H1 (cell line): ENCODE measurements around the gene DHDH. TPM values are rescaled to one million over a fixed set of nuclear protein-coding genes. Genes with fewer than 3 reads are reported as not detected.

Source experiments
- CTCF ChIA-PET: fragments of 300-600 bp; sonication (Branson Sonifier 250); formaldehyde crosslinking; loops from one replicate; lab custom pipeline; 2021; ENCODE audit not compliant: partially characterized antibody; lab: Charles Lee
- POLR2A ChIA-PET: fragments of 300-600 bp; sonication (Branson Sonifier 250); formaldehyde crosslinking; loops from one replicate; lab custom pipeline; 2021; ENCODE audit warnings: inconsistent platforms; ENCODE audit not compliant: partially characterized antibody; lab: Charles Lee
- DNase-seq, 2 experiments: peaks; one replicate each; pipeline versions ENCODE4 v3.0.0 to v3.0.0-alpha.2; 2010 to 2022; ENCODE audit warnings: low spot score in 2 of 2, low read depth in 1 of 2, mixed read lengths in 1 of 2
- FAIRE-seq: peaks from 2 replicates; lab custom pipeline; 2011; peaks lifted over from hg19 to GRCh38; lab: Jason Lieb, UNC
- H2AFZ ChIP-seq: 2 replicates; pipeline ENCODE4 v1.8.1; 2012; ENCODE audit warnings: low read length, inconsistent platforms
- H2AK5ac ChIP-seq: 2 replicates; pipeline ENCODE4 v1.6.1; 2013; ENCODE audit warnings: low read depth, low read length
- H2BK120ac ChIP-seq: replicated peaks from 2 replicates; pipeline ENCODE3; 2013; ENCODE audit warnings: low read depth, low read length, inconsistent platforms
- H2BK12ac ChIP-seq: 2 replicates; pipeline ENCODE4 v1.6.1; 2013; ENCODE audit warnings: low read depth, low read length
- H2BK15ac ChIP-seq: 2 replicates; pipeline ENCODE4 v1.6.1; 2013; ENCODE audit warnings: low read length
- H2BK20ac ChIP-seq: 2 replicates; pipeline ENCODE4 v1.6.1; 2013; ENCODE audit warnings: low read length
- H2BK5ac ChIP-seq: 2 replicates; pipeline ENCODE4 v1.6.1; 2013; ENCODE audit warnings: low read depth, low read length
- H3K14ac ChIP-seq: 2 replicates; pipeline ENCODE4 v1.6.1; 2013; ENCODE audit warnings: inconsistent platforms; ENCODE audit not compliant: insufficient read length
- H3K18ac ChIP-seq: 2 replicates; pipeline ENCODE4 v1.6.1; 2013; ENCODE audit warnings: low read length; ENCODE audit errors: extremely low read depth
- H3K23ac ChIP-seq: 2 replicates; pipeline ENCODE4 v1.6.1; 2013; ENCODE audit warnings: inconsistent platforms; ENCODE audit not compliant: insufficient read length
- H3K23me2 ChIP-seq: 2 replicates; pipeline ENCODE4 v1.6.1; 2013; ENCODE audit warnings: low read depth, low read length
- H3K27ac ChIP-seq: 2 replicates; pipeline ENCODE4 v1.6.1; 2011; ENCODE audit warnings: low read depth, low read length, inconsistent platforms
- H3K27me3 ChIP-seq, 4 experiments: replicated peaks in 1 of 4; 1 replicate in 1 of 4; 2 replicates in 3 of 4; pipeline versions ENCODE4 v1.6.1 to v1.8.1; 2011 to 2013; ENCODE audit warnings: low read length in 3 of 4, mild to moderate bottlenecking in 3 of 4, inconsistent platforms in 2 of 4, mixed read lengths in 2 of 4, moderate library complexity in 1 of 4; ENCODE audit not compliant: control insufficient read depth in 3 of 4, insufficient read depth in 3 of 4; ENCODE audit errors: extremely low read depth in 1 of 4
- H3K36me3 ChIP-seq, 4 experiments: 2 replicates each; pipeline versions ENCODE4 v1.6.1 to v1.8.1; 2011 to 2013; ENCODE audit warnings: mild to moderate bottlenecking in 4 of 4, low read length in 3 of 4, moderate library complexity in 2 of 4, control low read depth in 1 of 4, inconsistent platforms in 1 of 4; ENCODE audit not compliant: insufficient read depth in 4 of 4, control insufficient read depth in 2 of 4
- H3K4ac ChIP-seq: replicated peaks from 2 replicates; pipeline ENCODE3; 2013; ENCODE audit warnings: low read length, low read depth, mixed read lengths, inconsistent platforms; ENCODE audit not compliant: insufficient read length
- H3K4me1 ChIP-seq, 4 experiments: replicated peaks in 1 of 4; 1 replicate in 1 of 4; 2 replicates in 3 of 4; pipeline versions ENCODE4 v1.6.1 to v1.8.1; 2011 to 2013; ENCODE audit warnings: low read length in 3 of 4, inconsistent platforms in 2 of 4, mixed read lengths in 1 of 4; ENCODE audit not compliant: insufficient read depth in 4 of 4, control insufficient read depth in 3 of 4
- H3K4me2 ChIP-seq, 2 experiments: 2 replicates each; pipeline versions ENCODE4 v1.6.1 to v1.8.1; 2011 to 2013; ENCODE audit warnings: low read depth in 2 of 2, low read length in 2 of 2, control low read depth in 1 of 2, inconsistent platforms in 1 of 2, mild to moderate bottlenecking in 1 of 2; ENCODE audit not compliant: insufficient read depth in 1 of 2
- H3K4me3 ChIP-seq, 4 experiments: fragments of 200-600, 300-600 bp in 1 of 4; sonication (generic), shearing (Covaris generic), sonication (Bioruptor Twin) in 1 of 4; 2 replicates each; pipeline versions ENCODE4 v1.5.1 to v1.8.1; 2011 to 2016; ENCODE audit warnings: low read length in 4 of 4, low read depth in 3 of 4, control low read depth in 2 of 4, inconsistent platforms in 2 of 4, mild to moderate bottlenecking in 2 of 4, mixed read lengths in 1 of 4, moderate library complexity in 1 of 4; ENCODE audit not compliant: insufficient read depth in 2 of 4; ENCODE audit errors: extremely low read depth in 1 of 4
- H3K56ac ChIP-seq: replicated peaks from 2 replicates; pipeline ENCODE3; 2013; ENCODE audit warnings: low read depth, mild to moderate bottlenecking, mixed read lengths, low read length, inconsistent platforms; ENCODE audit not compliant: insufficient read length
- H3K79me1 ChIP-seq: 2 replicates; pipeline ENCODE4 v1.6.1; 2013; ENCODE audit warnings: low read depth, low read length, control low read depth
- H3K79me2 ChIP-seq, 2 experiments: 2 replicates each; pipeline versions ENCODE4 v1.6.1 to v1.8.1; 2012 to 2013; ENCODE audit warnings: low read length in 2 of 2, mild to moderate bottlenecking in 2 of 2, inconsistent platforms in 1 of 2; ENCODE audit not compliant: insufficient read depth in 2 of 2, control insufficient read depth in 1 of 2
- H3K9ac ChIP-seq, 4 experiments: replicated peaks in 1 of 4; 1 replicate in 1 of 4; 2 replicates in 3 of 4; pipeline versions ENCODE4 v1.6.1 to v1.8.1; 2011 to 2013; ENCODE audit warnings: low read depth in 3 of 4, low read length in 3 of 4, control low read depth in 2 of 4, mild to moderate bottlenecking in 2 of 4, moderate library complexity in 2 of 4, inconsistent platforms in 1 of 4; ENCODE audit errors: extremely low read depth in 1 of 4
- H3K9me3 ChIP-seq, 2 experiments: 2 replicates each; pipeline versions ENCODE4 v1.6.1 to v1.8.1; 2012 to 2013; ENCODE audit warnings: mild to moderate bottlenecking in 2 of 2, moderate library complexity in 2 of 2, control low read depth in 1 of 2, inconsistent platforms in 1 of 2, low read depth in 1 of 2, low read length in 1 of 2, mixed read lengths in 1 of 2; ENCODE audit not compliant: insufficient read depth in 2 of 2
- H4K20me1 ChIP-seq, 2 experiments: replicated peaks in 1 of 2; 2 replicates each; pipeline versions ENCODE3 to v1.8.1; 2011 to 2013; ENCODE audit warnings: inconsistent platforms in 2 of 2, low read length in 2 of 2, mild to moderate bottlenecking in 1 of 2; ENCODE audit not compliant: insufficient read depth in 2 of 2, control insufficient read depth in 1 of 2
- H4K5ac ChIP-seq: 2 replicates; pipeline ENCODE4 v1.6.1; 2013; ENCODE audit warnings: low read length, low read depth, mixed read lengths, inconsistent platforms; ENCODE audit not compliant: insufficient read length
- H4K8ac ChIP-seq: 2 replicates; pipeline ENCODE4 v1.8.0; 2013; ENCODE audit warnings: mild to moderate bottlenecking, moderate library complexity, low read length, inconsistent platforms; ENCODE audit not compliant: insufficient read depth; ENCODE audit errors: extremely low read depth
- H4K91ac ChIP-seq: replicated peaks from 2 replicates; pipeline ENCODE3; 2013; ENCODE audit warnings: low read length, mixed read lengths, inconsistent platforms; ENCODE audit not compliant: insufficient read length
- WGBS, 2 experiments: shearing (Covaris generic) in 1 of 2; methylation state at CpG; one replicate each; pipeline versions ENCODE4 v1.1.6 to v1.1.7; 2013 to 2015; ENCODE audit warnings: low lambda C conversion rate in 2 of 2, mixed read lengths in 2 of 2, inconsistent platforms in 1 of 2, low coverage in 1 of 2, missing lambda C conversion rate in 1 of 2; ENCODE audit not compliant: insufficient replicate concordance in 2 of 2, insufficient coverage in 1 of 2, insufficient read length in 1 of 2; ENCODE audit errors: extremely low coverage in 1 of 2, missing lambda C conversion rate in 1 of 2; 5-methylcytosine and 5-hydroxymethylcytosine counted together
- polyA plus RNA-seq, 7 experiments: library from polyadenylated mRNA; depleted of rRNA in 3 of 7; stranded (reverse) in 5 of 7; unstranded in 2 of 7; fragments of >200 nt in 5 of 7; fragments of 200-250 nt in 2 of 7; gene quantifications; 1 replicate in 5 of 7; 2 replicates in 1 of 7; 4 replicates in 1 of 7; pipeline versions ENCODE4 v1.2.1 to v1.2.3, GENCODE V29; 2011 to 2013; ENCODE audit warnings: missing spikeins in 2 of 7, mixed read lengths in 2 of 7
- total RNA-seq: library from RNA; stranded (reverse); fragmentation: NEBNext Ultra II Directional; extraction: Animal tissue kit (Norgen Biotek cat#: 25700); gene quantifications from 2 replicates; pipeline ENCODE4 v1.2.1, GENCODE V29; 2021

Gene DHDH
- total and polyA plus RNA-seq, 2 of the 8 experiments (the other 6 are each of a cell fraction or from before 2014, with no cell fraction given), result 2.2 to 2.8 TPM

GRCh38 chr19:48954595-48955307, 21.3 kb downstream of the DHDH start, which contains the start of gene BAX:
TSS of gene BAX (plus strand) at chr19:48954875. CDS start at chr19:48954929, 54 bp downstream.
- H3K4me1 ChIP-seq, result peaks cover 0 to 11% (median 6%) of the 10 kb centered on the region in 4 experiments; a peak in 5 of 7 replicates
- FAIRE-seq (no peak), DNase-seq (peak; percentile 91 to 99)
- CTCF ChIA-PET, result interaction anchor here (0.8 to 1.2 kb wide), 4 partner anchors 16 to 76 kb away, joined by 3 to 4 read pairs (median 4); no protein-coding TSS in a partner anchor
- peak within 1 kb of the TSS; percentile 99 for H2BK120ac ChIP-seq
- H2BK20ac ChIP-seq, result no peak within 1 kb of the TSS
- peak within 1 kb of the TSS; percentile 81 to 92 for H3K4me2 ChIP-seq
- peak within 1 kb of the TSS; percentile 32 for H4K91ac ChIP-seq
- peak within 1 kb of the TSS; percentile 96 for H2AFZ ChIP-seq
- H3K9ac ChIP-seq, result peak within 1 kb of the TSS; percentile 89 to 95 (median 92)
- no peaks in the 10 kb centered on the region; the same call in 1 of the 2 replicates for H3K23me2 ChIP-seq
- POLR2A ChIA-PET, result interaction anchor here (0.6 to 3.8 kb wide), 7 partner anchors 9 to 167 kb away, joined by 3 to 27 read pairs (median 4); partner anchors contain the start of gene FTL
- peaks cover 2% of the 10 kb centered on the region in 2 experiments for H4K20me1 ChIP-seq
- peak within 1 kb of the TSS; percentile 98 for H3K56ac ChIP-seq
- no peaks in the 10 kb centered on the region; the same call in 1 of the 2 replicates for H3K79me1 ChIP-seq
- WGBS, 2 experiments, result 1% methylated on average over 30 of the region's 71 CpGs; no CpG with 5 or more reads in 1 of the 2 experiments
- no peaks in the 10 kb centered on the region for H3K9me3 ChIP-seq
- peak within 1 kb of the TSS; percentile 94 for H4K5ac ChIP-seq
- H3K79me2 ChIP-seq, result peaks cover 0 to 19% of the 10 kb centered on the region in 2 experiments; a peak in 2 of 4 replicates
- peak within 1 kb of the TSS; percentile 99 for H3K4ac ChIP-seq
- peak within 1 kb of the TSS; percentile 94 for H3K27ac ChIP-seq
- no peak within 1 kb of the TSS for H3K14ac ChIP-seq
- peak within 1 kb of the TSS; percentile 84 for H4K8ac ChIP-seq
- H2AK5ac ChIP-seq, result peak within 1 kb of the TSS; percentile 60; the same call in 1 of the 2 replicates
- peak within 1 kb of the TSS; percentile 75 to 93 (median 86) for H3K4me3 ChIP-seq
- H3K23ac ChIP-seq, result no peak within 1 kb of the TSS
- H2BK15ac ChIP-seq, result no peak within 1 kb of the TSS
- peaks cover 4 to 15% (median 9%) of the 10 kb centered on the region in 4 experiments; a peak in 6 of 8 replicates for H3K36me3 ChIP-seq
- H2BK5ac ChIP-seq, result peak within 1 kb of the TSS; percentile 99
- H2BK12ac ChIP-seq, result 0 out of 2 replicates have a peak within 1 kb of the TSS, but pooled peaks have one; percentile 6
- H3K18ac ChIP-seq, result peak within 1 kb of the TSS; percentile 99
- H3K27me3 ChIP-seq, result no peaks in the 10 kb centered on the region; a peak in 1 of 7 replicates
